GM19043 (cell line): ENCODE measurements around the gene TRAM2.
A peak's percentile ranks its signal among the peaks of the same experiment; 100 is the strongest.

Experiments used
- ATAC-seq: cut with Tn5 transposase; IDR thresholded peaks from one replicate; pipeline ENCODE4 v1.9.1; 2021; ENCODE audit warnings: low read depth; ENCODE audit not compliant: unreplicated experiment

TRAM2 gene, protein sequence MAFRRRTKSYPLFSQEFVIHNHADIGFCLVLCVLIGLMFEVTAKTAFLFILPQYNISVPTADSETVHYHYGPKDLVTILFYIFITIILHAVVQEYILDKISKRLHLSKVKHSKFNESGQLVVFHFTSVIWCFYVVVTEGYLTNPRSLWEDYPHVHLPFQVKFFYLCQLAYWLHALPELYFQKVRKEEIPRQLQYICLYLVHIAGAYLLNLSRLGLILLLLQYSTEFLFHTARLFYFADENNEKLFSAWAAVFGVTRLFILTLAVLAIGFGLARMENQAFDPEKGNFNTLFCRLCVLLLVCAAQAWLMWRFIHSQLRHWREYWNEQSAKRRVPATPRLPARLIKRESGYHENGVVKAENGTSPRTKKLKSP

GRCh38 chr6:52577022-52577777 is at the start of gene TRAM2:
Gene TRAM2 (minus strand): TSS chr6:52577060. CDS start chr6:52576915, 145 bp downstream.
- peak; percentile 41 for ATAC-seq

GRCh38 chr6:52622810-52623209 is 46.0 kb upstream of the TRAM2 start:
- no peak for ATAC-seq

DNA sequence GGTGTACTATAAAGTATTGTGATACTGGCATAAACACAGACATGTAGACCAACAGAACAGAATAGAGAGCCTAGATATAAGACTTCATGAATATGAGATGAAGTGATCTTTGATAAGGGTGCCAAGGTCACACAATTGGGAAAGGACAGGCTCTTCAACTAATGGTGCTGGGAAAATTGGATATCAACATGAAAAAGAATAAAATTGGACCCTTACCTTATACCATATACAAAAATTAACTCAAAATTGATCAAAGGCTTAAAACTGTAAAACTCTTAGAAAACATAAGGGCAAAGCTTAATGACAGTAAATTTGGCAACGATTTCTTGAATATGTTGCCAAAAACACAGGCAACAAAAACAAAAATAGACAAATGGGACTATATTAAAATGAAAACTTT is 44.8 kb upstream of the TRAM2 start:
- no peak for ATAC-seq

- ATAC-seq: no peak
These were observed 44.0 kb upstream of the TRAM2 start for GRCh38 chr6:52620906-52621190.

DNA sequence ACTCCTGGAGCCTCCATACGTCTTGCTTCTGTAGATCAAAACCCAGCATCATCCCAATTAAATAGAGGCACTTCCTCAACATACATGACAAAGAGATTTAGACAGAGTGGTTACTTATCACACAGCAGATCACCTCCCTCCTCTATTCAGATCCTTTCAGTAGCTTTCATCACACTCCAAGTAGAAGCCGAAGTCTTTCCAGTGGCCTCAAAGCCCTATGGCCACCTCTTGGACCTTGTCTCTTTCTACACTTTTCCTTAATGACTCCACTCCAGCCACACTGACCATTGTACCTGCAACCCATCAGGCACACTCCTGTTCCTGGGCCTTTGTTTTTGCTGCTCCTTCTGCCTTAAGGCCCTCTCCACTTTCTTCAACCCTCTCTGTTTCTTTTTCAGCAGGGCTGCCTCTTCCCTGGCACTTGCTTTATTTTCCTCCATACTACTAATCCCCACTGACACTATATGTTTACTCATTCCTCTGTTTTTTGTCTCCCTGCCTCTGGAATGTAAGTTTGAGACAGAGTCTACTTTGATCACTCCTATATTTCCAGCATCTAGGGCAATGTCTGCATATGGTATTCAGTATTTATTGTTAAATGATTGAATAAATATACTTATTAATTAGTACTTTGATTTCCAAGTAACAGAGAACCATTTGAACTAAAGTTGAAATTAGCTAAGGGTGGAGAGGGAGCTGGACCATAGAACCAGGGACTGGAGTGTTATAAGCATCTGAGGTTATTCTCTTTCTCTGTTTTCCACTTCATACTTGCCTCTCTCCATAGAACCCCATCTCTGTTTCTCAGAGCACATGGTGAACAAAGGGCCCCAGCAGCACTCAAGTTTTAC is 43.4 kb upstream of the TRAM2 start:
- ATAC-seq: no peak

DNA sequence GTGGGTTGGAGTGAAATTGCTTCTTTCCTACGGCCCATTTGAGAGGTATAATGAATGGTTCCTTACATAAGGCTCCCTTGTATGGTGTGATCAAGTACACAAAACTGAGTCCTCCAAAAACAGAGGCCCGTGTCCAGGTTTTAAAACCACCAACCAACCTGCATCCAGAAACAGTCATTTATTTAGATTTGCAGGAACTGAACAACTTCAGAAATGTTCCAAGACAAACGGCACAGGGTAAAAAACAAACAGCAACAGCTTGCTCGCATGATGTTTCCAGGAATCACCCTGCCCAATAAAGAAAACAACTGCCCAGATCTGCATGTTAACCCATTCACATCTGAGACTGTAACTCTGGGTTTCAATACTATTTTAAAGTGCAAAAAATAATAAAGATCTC is 40.2 kb upstream of the TRAM2 start:
- ATAC-seq: no peak

DNA sequence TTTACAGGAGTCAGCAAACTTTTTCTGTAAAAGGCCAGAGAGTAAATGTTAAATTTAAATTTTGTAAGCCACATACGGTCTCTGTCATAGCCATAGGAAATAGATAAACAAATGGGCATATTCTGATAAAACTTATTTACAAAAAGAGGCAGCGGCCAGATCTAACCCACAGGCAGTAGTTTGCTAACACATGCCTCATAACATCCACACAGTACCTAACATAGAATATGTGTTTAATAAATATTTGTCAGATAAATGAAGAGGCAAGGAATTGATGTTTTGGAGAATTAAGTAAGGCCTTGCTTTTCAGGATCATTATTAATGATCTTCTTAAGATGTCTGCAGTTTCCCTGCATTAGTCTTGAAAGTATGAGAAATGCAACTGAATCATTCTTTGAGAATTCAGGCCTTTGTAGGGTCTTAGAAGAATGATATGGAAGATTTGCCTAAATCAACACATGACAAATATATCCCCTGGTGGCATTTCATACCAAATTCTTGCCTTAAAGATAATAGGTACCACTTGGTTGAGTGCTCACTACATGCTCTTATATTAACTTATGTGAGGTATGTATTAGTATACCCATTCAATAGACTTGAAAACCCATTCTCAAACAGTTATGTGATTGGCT is 39.3 kb upstream of the TRAM2 start:
- no peak for ATAC-seq

DNA sequence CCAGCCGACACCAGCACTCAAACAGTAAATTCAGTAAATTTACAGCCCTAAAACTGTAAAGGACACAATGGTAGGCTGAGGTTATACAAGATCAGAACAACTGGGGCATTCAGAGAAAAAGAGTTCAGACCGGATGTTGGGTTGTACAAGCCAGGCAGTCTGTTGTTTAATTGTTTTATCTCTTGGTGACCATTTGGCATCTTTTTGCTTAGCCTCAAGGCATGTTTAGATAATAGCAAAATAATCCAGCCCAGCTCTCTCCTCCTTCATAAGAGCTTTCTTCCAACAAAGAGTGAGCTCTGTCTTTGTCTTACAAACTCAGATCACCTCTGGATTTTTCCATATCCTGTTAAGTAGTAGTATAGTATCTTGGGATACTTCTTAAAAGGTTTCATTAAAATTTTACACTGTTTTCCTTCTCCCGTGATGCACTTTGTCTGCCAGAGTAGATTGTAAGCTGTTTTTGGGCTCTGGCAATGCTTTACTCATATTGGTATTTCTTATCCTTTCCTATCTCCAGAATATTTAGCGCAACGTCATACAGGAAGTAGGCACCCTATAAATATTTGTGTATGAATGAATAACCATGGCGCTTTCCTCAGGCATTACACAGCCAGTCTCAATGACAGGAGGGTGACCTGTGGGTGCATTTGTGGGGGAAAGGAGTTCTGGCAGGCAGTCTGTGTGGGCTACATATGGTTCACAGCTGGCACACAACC is 35.6 kb upstream of the TRAM2 start:
- no peak for ATAC-seq

- ATAC-seq: no peak
These were observed 35.0 kb upstream of the TRAM2 start for GRCh38 chr6:52611833-52612232.

GRCh38 chr6:52610745-52611355 is 34.0 kb upstream of the TRAM2 start:
- ATAC-seq: no peak

DNA sequence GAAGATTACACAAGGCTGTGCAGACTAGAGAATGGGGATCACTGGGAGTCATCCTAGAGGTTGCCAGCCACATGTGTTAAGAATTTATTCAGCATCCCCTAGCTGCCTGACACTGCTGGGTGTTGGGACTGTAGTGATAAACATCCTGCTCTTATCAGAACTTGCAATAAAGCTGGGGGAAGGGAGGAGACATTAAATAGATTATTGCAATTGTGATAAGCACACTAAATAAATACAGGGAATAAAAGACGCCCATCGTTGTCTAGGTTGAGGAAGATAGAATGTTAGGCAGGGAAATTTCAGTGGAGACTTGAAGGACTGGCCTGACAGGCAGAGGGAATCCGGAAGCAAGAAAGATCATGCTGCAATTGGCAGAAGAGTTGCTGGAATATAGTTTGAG is 33.2 kb upstream of the TRAM2 start:
- ATAC-seq: no peak

DNA sequence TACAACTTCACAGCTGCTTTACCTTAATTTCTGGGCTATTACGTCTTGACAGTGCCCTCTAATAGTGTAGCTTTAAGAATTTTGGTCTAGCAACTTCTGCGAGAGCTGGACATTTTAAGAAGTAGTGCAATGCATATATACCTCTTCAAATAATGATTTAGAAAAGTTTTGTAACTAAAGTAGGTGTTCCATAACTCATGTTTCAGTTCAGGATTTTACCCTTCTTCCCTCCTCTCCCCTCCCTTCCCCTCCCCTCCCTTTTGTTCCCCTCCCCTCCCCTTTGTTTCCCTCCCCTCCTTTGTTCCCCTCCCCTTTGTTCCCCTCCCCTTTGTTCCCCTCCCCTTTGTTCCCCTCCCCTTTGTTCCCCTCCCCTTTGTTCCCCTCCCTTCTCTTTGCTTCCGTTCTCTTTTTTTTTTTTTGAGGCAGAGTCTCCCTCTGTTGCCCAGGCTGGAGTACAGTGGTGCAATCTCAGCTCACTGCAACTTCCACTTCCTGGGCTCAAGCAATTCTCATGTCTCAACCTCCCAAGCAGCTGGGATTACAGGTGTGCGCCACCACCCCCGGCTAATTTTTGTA is 28.8 kb upstream of the TRAM2 start:
- no peak for ATAC-seq

- no peak for ATAC-seq
These were observed 26.3 kb upstream of the TRAM2 start for GRCh38 chr6:52603000-52603795.

DNA sequence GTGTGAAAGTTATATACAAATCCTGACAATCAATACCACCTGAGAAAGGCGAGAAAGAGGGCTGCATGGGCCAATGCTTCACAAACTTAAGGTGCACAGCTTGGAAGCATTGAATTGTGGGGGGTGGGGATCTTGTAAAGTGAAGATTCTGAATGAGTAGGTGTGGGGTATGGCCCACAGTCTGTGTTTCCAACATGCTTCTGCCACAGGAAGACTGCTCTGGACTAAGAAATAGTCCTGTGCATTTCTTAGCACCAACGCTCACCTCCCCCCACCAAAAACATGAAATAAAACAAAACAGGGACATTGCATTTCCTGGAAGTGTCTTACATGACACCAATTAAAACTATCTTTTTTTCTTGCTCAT is 21.9 kb upstream of the TRAM2 start:
- no peak for ATAC-seq

DNA sequence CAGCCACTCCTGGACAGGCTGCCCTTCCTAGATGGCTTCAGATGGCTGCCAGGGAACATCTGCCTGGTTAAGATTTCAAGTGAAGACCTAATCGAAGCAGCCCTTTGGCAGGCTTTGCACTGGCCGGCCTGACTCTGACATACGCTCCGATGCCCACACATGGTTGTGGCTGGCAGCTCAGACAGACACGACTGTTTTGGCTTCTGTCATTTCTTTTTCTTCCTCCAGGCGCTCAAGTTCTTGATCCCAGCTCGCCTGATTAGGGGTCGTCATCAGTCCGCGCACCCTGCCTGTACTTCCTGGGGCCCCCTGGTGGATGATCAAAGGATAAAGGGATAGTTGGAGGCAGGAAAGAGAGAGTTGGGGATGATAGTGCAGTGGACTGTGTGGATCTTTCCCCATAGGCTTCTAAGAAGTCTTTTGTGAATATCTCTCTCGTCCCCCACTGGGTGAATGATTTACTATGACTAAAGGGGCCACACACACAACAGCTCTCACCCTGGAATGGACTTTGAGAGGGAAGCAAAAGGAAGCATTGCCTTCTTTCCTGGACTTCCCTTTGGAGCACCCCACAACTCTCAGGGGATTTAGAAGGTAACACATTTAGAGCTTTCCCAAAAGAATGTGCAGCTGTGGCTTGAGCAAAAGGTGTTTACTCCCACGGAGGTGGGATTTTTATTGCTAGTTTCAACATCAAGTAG is 21.4 kb upstream of the TRAM2 start:
- no peak for ATAC-seq

- no peak for ATAC-seq
These were observed 20.9 kb upstream of the TRAM2 start for GRCh38 chr6:52597738-52598122.

DNA sequence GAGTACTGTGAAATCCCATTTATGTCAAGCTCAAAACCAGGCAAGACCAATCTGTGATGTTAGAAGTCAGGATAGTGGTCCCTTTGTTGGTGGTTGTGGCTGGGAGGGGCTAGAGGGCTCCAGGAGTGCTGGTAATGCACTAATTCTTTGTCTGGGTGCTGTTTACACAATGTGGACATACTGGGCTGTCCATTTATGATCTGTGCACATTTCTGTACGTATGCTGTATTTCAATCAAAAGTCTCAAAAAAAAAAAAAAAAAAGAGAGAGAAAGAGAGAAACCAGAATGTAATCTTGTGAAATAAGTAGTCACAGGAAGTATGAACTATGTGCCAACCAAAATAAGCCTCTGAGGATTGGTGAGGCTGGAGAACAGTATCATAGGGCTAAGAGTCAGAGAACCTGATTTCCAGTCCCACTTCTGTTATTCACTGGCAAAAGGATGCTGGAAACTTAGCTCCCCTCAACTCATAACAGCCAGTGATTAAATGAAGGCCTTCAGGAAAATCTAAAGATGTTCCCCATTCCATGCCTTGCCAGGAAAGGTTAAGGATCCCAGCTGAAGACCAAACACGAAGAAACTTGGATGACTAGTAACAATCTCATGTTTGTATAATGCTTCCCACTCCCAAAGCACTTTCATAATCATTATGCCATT is 19.6 kb upstream of the TRAM2 start:
- no peak for ATAC-seq

DNA sequence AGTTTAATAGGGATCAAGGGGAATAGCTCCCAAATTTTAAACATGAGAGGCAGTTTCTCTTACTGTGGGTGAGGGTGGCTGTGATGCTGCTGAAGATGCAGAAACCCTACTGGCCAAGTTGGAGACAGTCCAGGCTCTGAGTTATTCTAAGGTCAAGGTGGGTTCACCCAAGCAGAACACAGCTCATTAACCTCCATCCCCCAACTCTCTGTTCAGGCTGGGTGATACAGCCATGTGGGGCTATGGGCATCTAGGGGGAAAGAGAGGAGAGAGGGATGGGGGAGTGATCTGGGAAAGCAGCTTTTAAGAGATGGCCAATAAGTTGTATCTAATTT is 18.9 kb upstream of the TRAM2 start:
- ATAC-seq: peak; percentile 54
